SK-MEL-5 (cell line): ENCODE data around the gene NFE2L3. TPM values are rescaled to one million over a fixed set of nuclear protein-coding genes. Genes with fewer than 3 reads are reported as not detected.
"Not testable (repeated sequence)": the region's sequence is repeated elsewhere in the genome, so short reads cannot be mapped to it uniquely, and the experiment has no call there.

Experiments used
- DNase-seq: peaks from one replicate; pipeline ENCODE4 v3.0.0-alpha.2; 2016; ENCODE audit warnings: low read depth, low spot score
- in situ Hi-C: cut with HindIII; loops from 2 replicates; pipeline ENCODE4 v1.10.0; 2016; ENCODE audit warnings: low sequenced_read_pairs, high pct_unique_total_duplicates, low pct_unique_long_range_greater_than_20kb
- total RNA-seq: library from RNA; depleted of rRNA; stranded (reverse); fragments of >200 nt; shearing (Covaris generic); gene quantifications from 2 replicates; pipeline ENCODE4 v1.2.3, GENCODE V29; 2014

The NFE2L3 gene
- total RNA-seq, 1 experiment from 2014 or later = 9.3 TPM

GRCh38 chr7:26157520-26158105 lies 5.6 kb downstream of the NFE2L3 start:
- no peak for DNase-seq
- in situ Hi-C loops = no loop called here

- in situ Hi-C loops = no loop called here
- DNase-seq = no peak
Observed at GRCh38 chr7:26159243-26159642, 7.2 kb downstream of the NFE2L3 start.

- DNase-seq = no peak
- in situ Hi-C loops = no loop called here
Observed at GRCh38 chr7:26160896-26161295, 8.9 kb downstream of the NFE2L3 start.

GRCh38 chr7:26162431-26162830 lies 10.4 kb downstream of the NFE2L3 start:
- DNase-seq = no peak
- in situ Hi-C loops = no loop called here

- in situ Hi-C loops, DNase-seq: not testable (repeated sequence)
Observed at GRCh38 chr7:26163804-26164203, 11.8 kb downstream of the NFE2L3 start.

DNA sequence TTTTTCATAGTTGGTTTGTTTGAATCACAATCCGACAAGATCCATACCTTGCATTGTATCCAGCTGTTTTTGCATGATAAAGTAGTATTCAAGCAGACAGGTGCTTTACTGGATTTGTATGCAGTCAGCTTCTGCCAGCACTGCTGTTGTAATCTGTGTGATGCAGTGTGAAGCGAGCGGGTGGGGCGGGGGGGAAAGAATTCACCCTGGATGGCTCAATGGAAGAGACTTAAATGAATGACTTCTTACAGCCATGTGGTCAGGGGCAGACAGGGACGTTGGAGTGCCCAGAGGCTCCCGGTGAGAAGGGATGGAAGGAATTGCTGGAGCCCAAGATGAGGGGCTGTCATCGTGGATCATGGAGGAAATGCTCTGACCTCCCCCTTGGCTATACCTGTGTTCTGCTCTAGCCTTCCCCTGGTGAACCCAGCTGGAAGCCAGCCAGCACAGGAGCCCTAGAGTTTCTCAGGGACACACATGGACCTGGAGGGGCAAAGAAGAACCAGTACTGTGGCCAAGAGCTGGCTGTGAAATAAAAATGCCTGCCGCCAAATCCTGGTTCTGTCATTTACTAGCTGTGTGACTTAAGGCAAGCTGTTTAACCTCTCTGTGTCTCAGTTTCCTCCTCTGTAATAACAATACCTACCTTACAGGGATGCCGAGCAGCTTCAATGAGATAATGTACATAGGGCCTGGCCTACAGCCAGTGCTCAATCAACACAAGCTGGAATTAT lies 14.1 kb downstream of the NFE2L3 start:
- in situ Hi-C loops = no loop called here
- DNase-seq = no peak

- peak; percentile 94 for DNase-seq
- in situ Hi-C loops = no loop called here
Observed at GRCh38 chr7:26166684-26167266, 14.8 kb downstream of the NFE2L3 start.

- in situ Hi-C loops = no loop called here
- DNase-seq = no peak
Observed at GRCh38 chr7:26167303-26167934, 15.4 kb downstream of the NFE2L3 start.

DNA sequence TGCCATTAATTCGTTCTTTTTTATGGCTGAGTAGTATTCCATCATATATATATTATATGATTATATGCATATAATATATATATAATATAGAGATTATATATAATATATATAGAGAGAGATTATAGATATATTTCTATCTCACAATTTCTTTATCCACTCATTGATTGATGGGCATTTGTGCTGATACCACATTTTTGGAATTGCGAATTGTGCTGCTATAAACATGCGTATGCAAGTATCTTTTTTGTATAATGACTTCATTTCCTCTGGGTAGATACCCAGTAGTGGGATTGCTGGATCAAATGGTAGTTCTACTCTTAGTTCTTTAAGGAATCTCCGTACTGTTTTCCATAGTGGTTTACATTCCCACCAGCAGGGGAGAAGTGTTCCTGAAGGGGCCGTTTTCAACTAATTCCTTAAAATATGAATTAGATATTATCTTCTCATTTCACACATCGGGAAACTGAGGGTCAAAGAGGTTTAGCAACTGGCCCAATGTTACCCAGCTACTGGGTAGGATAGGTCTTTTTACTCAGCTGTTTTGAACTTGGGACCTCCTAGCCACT lies 16.5 kb downstream of the NFE2L3 start:
- in situ Hi-C loops = no loop called here
- no peak for DNase-seq

DNA sequence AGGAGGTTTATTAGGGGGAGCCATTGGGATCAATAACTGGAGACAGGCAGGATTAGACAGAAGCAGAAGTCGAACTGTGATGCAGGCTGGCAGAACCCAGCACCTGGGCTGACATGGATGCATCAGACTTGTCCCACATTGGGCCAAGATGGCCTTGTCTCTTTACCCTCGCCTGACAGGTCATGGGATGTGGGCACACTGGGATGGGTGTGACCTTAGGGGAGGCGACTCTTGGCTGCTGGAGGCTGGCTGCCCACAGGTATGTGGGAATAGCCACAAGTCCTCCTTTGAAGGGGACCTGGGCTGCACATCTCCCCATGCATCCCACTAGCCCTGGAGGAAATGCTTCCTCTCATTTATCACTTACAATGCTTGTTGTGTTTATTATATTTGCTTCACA lies 17.3 kb downstream of the NFE2L3 start:
- no peak for DNase-seq
- in situ Hi-C loops = no loop called here

DNA sequence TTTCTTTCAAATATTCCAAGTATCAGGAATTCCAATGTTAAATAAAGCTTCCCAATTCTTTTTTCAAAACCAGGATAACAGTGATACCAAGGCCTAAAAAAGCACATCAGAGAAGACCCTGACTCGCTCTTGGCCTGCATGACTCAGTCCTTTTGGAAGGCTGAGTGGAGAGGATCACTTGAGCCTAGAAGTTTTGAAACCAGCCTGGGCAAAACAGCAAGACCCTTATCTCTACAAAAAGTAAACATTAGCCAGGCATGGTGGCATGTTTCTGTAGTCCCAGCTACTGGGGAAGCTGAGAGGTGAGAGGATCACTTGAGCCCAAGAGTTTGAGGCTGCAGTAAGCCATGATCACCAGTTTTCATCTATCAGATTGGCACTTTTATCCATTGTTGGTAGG lies 18.7 kb downstream of the NFE2L3 start:
- DNase-seq = no peak
- in situ Hi-C loops = no loop called here

- no peak for DNase-seq
- in situ Hi-C loops = no loop called here
Observed at GRCh38 chr7:26171601-26172000, 19.6 kb downstream of the NFE2L3 start.

- no peak for DNase-seq
- in situ Hi-C loops = no loop called here
Observed at GRCh38 chr7:26172048-26172447, 20.1 kb downstream of the NFE2L3 start.

DNA sequence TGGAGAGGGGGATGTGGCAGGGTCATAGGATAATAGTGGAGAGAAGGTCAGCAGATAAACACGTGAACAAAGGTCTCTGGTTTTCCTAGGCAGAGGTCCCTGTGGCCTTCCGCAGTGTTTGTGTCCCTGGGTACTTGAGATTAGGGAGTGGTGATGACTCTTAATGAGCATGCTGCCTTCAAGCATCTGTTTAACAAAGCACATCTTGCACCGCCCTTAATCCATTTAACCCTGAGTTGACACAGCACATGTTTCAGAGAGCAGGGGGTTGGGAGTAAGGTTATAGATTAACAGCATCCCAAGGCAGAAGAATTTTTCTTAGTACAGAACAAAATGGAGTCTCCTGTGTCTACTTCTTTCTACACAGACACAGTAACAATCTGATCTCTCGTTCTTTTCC lies 23.9 kb downstream of the NFE2L3 start:
- DNase-seq, in situ Hi-C loops: not testable (repeated sequence)

DNA sequence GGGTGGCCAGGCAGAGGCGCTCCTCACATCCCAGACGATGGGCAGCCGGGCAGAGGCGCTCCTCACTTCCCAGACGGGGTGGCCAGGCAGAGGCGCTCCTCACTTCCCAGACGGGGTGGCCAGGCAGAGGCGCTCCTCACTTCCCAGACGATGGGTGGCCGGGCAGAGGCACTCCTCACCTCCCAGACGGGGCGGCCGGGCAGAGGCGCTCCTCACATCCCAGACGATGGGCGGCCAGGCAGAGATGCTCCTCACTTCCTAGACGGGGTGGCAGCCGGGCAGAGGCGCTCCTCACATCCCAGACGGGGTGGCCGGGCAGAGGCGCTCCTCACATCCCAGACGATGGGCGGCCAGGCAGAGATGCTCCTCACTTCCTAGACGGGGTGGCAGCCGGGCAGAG lies 24.7 kb downstream of the NFE2L3 start:
- DNase-seq, in situ Hi-C loops: not testable (repeated sequence)

DNA sequence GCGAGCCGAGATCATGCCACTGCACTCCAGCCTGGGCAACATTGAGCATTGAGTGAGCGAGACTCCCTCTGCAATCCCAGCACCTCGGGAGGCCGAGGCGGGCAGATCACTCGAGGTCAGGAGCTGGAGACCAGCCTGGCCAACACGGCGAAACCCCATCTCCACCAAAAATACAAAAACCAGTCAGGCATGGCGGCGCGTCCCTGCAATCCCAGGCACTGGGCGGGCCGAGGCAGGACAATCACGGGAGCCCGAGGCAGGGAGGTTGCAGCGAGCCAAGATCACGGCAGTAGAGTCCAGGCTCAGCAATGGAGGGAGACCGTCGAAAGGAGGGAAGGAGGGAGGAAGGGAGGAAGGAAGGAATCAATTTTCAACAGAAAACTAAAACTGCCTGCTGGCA lies 25.3 kb downstream of the NFE2L3 start:
- DNase-seq, in situ Hi-C loops: not testable (repeated sequence)

GRCh38 chr7:26178272-26178960 lies 26.4 kb downstream of the NFE2L3 start:
- DNase-seq = no peak
- in situ Hi-C loops = no loop called here

DNA sequence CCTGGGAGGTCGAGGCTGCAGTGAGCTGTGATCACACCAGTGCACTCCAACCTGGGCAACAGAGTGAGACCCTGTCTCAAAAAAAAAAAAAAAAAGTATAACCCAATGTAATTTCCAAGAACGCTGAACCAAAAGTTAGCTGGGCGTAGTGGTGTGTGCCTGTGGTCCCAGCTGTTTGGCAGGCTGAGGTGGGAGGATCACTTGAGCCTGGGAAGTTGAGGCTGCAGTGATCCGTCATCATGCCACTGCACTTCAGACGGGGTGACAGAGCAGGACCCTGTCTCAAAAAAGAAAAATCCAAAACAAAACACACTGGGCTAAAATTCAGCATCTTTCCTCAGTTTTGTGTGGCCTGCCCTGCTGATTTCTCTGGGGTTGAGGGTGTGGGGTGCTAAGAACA lies 27.4 kb downstream of the NFE2L3 start:
- no peak for DNase-seq
- in situ Hi-C loops = no loop called here
